HL-60/S4 treated with phorbol 12-myristate 13-acetate at 8.2 ng/mL for 4 days and 3 days (cell line): ENCODE results near the gene CASKIN1.

ENCODE experiments used
- in situ Hi-C: fragments of 300-500 bp; cut with MboI; formaldehyde crosslinking; loops from 2 replicates; pipeline ENCODE4 v1.15.0; 2022; ENCODE audit warnings: low sequenced_read_pairs

Gene CASKIN1

GRCh38 chr16:2195322-2196161 lies 863 bp downstream of the CASKIN1 start:
- in situ Hi-C loops: no loop called here

- in situ Hi-C loops: no loop called here
Measured at GRCh38 chr16:2194852-2195321, 1.5 kb downstream of the CASKIN1 start.

GRCh38 chr16:2194166-2194834 lies 2.1 kb downstream of the CASKIN1 start:
- in situ Hi-C loops: no loop called here

GRCh38 chr16:2191446-2191706 lies 5.0 kb downstream of the CASKIN1 start:
- in situ Hi-C loops: no loop called here

GRCh38 chr16:2190659-2191445 lies 5.6 kb downstream of the CASKIN1 start:
- in situ Hi-C loops: no loop called here

- in situ Hi-C loops: no loop called here
Measured at GRCh38 chr16:2190002-2190658, 6.3 kb downstream of the CASKIN1 start.

DNA sequence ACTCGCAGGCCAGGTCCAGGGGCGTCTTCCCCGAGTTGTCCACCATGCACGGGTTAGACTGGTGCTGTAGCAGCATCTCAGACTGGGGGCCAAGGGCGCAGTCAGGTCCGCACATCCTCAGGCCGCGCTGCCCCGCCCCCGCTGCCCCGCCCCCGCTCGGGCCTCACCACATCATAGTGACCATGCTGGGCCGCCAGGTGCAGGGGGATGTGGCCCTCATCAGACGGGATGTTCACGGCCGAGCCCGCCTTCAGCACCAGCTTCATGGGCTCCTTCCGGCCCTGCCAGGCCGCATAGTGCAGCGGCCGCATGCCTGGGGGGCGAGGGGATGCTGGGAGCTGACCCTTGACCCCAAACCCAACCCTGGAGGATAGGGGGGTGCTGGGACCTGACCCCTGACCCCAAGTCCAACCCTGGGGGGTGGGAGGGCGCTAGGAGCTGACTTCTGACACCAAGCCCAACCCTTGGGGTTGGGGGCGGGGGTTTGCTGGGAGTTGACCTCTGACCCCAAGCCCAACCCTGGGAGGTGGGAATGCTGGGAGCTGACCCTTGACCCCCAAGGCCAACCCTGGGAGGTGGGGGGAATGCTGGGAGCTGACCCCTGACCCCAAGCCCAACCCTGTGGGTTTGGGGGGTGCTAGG lies 7.0 kb downstream of the CASKIN1 start:
- in situ Hi-C loops: no loop called here

DNA sequence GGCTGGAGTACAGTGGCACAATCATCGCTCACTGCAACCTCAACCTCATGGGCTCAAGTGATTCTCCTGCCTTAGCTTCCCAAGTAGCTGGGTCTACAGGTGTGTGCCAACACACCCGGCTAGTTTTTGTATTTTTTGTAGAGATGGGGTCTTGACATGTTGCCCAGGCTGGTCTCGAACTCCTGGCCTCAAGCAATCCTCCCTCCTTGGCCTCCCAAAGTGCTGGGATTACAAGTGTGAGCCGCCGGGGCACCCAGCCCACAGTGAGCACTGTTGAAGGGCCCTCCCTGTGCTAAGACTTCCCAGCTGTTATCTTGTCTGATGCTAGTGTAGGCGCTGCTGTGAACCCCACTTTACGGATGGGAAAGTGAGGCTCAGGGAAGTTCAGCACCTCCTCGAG lies 8.0 kb downstream of the CASKIN1 start:
- in situ Hi-C loops: no loop called here

DNA sequence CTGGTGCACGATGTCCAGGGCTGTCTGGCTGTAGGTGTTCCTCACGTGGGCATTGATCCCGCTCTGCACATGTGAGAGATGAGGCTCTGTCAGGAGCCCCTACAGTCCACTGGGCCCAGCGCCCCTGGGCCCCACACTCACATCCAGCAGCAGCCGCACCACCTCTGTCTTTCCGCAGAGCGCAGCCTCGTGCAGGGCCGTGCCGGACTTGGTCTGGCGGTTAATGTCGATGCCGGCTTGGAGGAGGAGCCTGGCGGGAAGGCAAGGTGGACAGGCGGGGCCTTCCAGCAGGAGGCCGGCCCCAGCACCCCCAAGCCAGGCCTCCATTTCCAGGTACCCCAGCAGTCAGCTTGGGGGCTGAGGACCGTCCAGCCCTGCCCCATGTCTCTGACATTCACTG lies 9.2 kb downstream of the CASKIN1 start:
- in situ Hi-C loops: no loop called here

DNA sequence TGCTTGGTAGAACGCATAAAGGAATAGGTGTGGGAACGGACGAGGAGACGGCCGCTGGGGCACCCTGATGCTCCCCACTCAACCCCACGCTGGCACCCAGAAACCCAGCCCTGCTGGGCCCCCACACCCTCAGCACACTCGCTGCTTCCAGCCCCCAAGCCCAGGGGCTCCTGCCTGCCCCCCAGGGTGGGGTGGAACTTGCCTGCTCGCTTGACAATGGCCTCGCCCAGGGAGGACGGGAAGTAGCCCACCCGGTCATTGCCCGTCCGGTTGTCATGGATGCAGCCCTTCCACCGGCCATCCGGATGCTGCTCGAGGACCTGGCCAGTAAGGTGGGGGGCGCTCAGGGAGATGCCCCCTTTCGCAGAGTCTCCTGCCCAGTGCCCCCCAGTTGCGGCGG lies 9.9 kb downstream of the CASKIN1 start:
- in situ Hi-C loops: no loop called here

DNA sequence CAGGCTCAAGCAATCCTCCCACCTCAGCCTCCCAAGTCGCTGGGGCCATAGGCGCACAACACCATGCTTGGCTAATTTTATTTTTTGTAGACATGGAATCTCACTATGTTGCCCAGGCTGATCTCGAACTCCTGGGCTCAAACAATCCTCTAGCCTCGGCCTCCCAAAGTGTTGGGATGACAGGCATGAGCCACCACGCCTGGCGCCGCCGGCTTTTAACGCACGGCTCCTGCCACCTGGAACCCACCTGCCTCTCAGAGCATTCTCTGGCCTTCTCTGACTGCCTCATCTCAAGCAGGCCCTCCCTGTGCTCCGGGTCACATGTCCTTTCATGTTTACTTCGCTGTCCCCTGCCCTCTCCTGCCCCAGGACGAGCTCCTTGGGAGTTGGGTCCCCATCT lies 10.3 kb downstream of the CASKIN1 start:
- in situ Hi-C loops: no loop called here

DNA sequence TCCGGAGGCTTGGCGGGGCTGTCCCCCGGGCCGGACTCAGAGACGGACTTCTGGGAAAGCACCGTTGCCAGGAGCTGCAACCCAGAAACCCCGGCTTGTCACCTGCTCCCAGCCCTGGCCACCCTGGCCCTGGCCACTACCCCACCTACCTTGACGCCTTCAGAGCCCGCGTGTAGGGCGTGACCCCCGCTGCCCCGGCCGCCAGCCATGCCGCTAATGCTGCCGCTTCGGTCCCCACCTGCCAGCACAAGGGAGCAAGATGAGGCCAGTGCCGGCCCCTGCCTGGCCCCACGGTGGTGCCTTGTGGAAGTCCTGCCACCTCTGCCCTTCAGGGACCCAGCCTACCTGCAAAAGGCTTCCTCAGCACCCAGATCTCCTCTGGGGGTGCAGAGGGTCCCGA lies 11.4 kb downstream of the CASKIN1 start:
- in situ Hi-C loops: no loop called here

- in situ Hi-C loops: no loop called here
Measured at GRCh38 chr16:2184346-2184745, 12.1 kb downstream of the CASKIN1 start.

- in situ Hi-C loops: no loop called here
Measured at GRCh38 chr16:2183671-2184070, 12.7 kb downstream of the CASKIN1 start.

- in situ Hi-C loops: no loop called here
Measured at GRCh38 chr16:2181952-2182351, 14.5 kb downstream of the CASKIN1 start.

DNA sequence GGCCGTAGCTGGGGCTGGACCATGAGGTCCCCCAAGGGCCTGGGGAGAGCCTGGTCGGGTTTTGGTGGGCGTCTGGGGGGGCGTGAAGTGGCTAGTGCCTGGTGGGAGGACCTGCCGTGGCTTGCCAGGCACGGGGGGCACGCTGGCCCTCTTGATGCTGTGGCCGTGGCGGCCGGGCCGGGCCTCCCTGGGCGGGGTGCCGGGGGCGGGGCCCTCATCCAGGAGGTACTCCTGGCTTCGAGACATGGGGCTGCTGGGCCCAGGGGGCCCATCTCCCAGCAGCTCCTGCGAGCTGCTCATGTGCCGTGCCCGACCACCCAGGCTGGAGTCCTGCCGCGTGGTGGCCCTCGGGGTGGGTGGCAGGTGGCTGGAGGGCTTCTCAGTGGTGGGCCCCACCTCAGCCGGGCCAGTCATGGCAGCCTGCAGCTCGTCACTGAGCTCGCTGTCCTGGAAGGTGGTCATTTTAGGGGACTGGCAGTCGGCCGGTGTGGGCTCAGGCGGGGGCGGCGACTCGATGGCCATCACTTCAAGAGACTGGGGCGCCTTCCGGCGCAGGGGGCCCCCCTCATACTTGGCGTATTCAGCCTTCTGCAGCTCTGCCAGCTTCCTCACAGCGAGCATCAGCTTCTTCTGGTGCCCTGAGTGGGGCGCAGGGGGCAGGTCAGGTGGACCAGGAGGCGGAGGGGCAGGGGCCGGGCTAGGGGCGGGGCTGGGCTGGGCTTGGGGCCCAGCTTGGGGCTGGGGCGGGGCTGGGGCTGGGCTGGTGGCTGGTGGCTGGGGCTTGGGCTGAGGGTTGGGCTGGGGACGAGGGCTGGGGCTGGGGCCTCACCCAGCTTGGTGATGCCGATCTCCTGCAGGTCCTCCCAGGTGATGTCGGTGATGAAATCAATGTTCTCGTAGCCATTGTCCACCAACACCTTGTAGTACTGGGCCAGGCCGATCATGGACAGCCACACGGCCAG lies 15.2 kb downstream of the CASKIN1 start:
- in situ Hi-C loops: no loop called here

- in situ Hi-C loops: no loop called here
Measured at GRCh38 chr16:2180461-2180860, 15.9 kb downstream of the CASKIN1 start.

- in situ Hi-C loops: no loop called here
Measured at GRCh38 chr16:2179576-2179975, 16.8 kb downstream of the CASKIN1 start.

DNA sequence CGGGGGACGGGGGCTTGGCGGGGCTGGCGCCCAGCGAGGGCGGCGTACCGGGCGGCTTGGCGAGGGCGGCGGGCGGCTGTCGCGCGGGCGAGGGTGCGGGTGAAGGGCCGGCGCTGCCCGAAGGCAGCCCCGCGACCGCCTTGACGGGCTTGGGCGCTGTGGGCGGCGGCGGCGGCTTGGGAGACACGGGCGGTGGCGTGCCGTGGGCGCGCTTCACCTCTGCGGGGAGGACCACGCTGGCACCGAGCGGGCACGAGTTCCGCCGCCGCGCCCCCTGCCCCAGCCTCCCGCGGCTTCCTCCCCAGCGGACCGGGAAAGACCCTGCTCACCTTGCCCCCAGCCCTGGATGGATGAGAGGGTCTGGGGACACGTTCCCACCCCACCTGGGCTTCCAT lies 17.3 kb downstream of the CASKIN1 start:
- in situ Hi-C loops: no loop called here
